ENCODE measurements around the gene HOXB9.

HOXB9 gene

DNA sequence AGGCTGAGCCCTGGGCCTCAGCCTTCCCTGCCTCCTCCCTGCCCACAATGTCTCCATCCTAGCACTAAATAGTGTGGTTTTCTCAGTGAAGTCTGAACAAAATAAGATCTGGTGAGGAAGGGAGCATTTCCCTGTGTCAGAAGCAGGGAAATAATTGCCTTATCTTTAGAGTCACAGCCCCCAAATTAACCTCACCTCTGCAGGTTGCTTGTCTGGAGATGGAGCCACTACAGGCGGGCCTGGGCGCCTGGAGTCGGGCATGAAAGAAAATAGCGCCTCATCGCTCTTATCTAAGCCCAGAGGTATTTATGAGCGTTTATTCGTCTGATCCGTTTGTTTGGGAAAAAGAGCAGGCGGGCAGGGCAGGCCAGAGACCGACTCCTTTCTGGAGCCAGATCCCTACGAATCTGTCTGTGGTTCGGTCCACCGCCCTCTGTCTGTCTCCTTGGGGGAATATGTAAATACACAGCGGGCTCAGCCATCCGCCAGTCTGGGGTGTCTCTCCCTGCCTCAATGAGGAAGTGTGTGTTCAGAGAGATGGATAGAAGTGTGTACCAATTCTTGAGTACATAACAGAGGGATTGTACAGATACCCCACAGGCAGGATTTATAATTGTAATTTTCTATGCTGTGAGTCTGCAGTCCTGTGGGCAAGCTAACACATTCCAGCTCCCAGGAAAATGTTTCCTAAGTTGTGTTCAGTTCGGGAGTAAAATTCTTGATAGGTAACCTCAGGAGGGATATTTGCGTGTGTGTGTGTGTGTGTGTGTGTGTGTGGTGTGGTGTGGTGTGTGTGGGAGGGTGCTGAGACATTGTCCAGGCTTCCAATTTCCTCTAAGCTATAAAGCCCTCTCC, 25.7 kb downstream of the HOXB9 start:
- in situ Hi-C loops (cut with HindIII; ENCODE audit: low sequenced_read_pairs): no loop called here
- TF ChIP-seq, protein P1, sequence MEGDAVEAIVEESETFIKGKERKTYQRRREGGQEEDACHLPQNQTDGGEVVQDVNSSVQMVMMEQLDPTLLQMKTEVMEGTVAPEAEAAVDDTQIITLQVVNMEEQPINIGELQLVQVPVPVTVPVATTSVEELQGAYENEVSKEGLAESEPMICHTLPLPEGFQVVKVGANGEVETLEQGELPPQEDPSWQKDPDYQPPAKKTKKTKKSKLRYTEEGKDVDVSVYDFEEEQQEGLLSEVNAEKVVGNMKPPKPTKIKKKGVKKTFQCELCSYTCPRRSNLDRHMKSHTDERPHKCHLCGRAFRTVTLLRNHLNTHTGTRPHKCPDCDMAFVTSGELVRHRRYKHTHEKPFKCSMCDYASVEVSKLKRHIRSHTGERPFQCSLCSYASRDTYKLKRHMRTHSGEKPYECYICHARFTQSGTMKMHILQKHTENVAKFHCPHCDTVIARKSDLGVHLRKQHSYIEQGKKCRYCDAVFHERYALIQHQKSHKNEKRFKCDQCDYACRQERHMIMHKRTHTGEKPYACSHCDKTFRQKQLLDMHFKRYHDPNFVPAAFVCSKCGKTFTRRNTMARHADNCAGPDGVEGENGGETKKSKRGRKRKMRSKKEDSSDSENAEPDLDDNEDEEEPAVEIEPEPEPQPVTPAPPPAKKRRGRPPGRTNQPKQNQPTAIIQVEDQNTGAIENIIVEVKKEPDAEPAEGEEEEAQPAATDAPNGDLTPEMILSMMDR (IDR thresholded peaks at IDR 0.05; ENCODE audit: low read depth, low read length, missing control alignments): no peak
- no peak overlapping the region for H3K4me3 ChIP-seq (ENCODE audit: low read depth, low read length)
- DNase-seq (ENCODE audit: low read depth): no peak

DNA sequence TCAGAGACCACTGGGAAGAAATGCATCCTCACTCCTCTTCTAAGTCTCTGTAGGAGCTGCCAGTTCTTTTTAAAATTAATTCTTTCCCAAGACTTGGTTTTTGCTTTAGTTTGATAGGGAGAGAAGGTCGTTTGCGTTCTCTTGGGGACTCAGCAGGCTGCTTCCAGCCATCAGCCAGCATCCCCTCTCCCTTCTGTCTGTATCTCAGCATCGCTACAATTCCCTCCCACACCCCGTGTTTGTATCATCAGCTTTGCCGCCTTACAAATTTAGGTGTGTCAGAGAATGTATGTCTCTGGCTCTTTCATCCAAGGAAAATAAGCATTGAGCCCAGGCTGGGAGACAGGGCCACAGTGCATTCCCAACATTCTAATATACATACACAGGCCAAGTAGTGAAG, 26.8 kb downstream of the HOXB9 start:
- no peak for DNase-seq (ENCODE audit: low read depth)
- in situ Hi-C loops (cut with HindIII; ENCODE audit: low sequenced_read_pairs): no loop called here
- TF ChIP-seq, protein P1 (IDR thresholded peaks at IDR 0.05; ENCODE audit: low read depth, low read length, missing control alignments): no peak
- H3K4me3 ChIP-seq (ENCODE audit: low read depth, low read length): no peak overlapping the region

DNA sequence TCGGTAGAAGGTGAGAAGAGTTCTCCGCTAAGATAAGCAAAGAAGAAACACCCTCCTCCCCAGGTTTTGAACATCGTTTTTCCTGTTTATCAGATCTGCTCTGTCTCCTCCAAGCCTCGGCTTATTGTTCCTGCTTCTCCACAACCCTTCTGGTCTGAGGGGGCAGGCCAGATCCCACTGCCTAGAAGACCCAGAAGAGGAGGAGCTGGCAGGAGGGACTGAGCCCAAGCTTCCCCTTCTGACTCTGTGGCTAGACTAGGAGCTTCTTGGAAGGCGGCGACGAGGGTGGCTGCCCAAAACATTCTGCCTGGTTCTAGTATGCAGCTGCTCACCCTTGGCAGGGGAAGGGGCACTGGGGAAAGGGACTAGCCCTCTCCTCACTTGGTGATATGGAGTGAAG, 27.4 kb downstream of the HOXB9 start:
- no peak overlapping the region for H3K4me3 ChIP-seq (ENCODE audit: low read depth, low read length)
- in situ Hi-C loops (cut with HindIII; ENCODE audit: low sequenced_read_pairs): no loop called here

DNA sequence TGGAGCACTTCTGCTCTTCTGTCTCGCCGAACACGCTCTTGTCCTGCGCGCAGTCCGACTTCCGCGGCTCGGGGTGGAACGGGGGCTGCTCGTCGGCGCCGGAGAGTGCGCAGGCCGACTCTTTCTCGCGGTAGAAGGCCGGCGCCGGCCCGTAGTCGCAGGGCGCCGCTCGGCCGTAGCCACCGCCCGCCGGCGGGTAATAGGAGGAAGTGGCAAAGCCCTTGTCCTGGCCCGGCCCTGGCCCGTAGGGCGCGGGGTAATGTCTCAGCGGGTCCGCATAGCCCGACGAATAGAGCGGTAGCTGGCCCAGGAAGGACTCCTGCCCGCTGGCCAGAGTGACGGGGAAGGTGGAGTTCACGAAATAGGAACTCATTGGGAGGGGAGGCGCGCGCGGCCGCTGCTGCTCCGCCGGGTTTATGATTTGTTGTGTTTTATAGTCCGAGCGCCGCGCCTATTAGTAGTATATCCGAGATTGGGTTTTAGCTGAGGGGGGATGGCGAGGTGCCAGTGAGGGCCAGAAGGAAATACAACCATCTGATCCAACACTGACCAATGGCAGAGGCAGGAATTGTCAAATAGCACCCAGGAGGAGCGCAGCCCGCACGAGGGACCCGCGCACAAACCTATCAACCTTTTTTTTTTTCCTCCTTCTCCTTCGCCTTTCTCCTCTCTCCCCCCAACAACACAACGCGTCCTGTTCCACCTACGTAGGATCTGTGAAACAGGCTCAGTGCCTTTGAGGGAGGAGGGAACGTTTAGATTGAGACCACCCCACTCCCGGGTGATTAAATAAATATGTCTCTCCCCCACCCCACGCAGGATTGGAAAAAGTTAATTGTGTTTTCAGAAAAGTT, 28.2 kb downstream of the HOXB9 start:
- in situ Hi-C loops (cut with HindIII; ENCODE audit: low sequenced_read_pairs): no loop called here
- H3K4me3 ChIP-seq (ENCODE audit: low read depth, low read length): peak overlapping the region; percentile 44
- TF ChIP-seq, protein P1 (IDR thresholded peaks at IDR 0.05; ENCODE audit: low read depth, low read length, missing control alignments): no peak
- DNase-seq (ENCODE audit: low read depth): no peak

More for the DNA sequence above, 27.4 kb downstream of the HOXB9 start:
- TF ChIP-seq, protein P1 (IDR thresholded peaks at IDR 0.05; ENCODE audit: low read depth, low read length, missing control alignments): no peak
- DNase-seq (ENCODE audit: low read depth): no peak

- in situ Hi-C loops (cut with HindIII; ENCODE audit: low sequenced_read_pairs): no loop called here
- peak overlapping the region; percentile 44 for H3K4me3 ChIP-seq (ENCODE audit: low read depth, low read length)
- no peak for DNase-seq (ENCODE audit: low read depth)
- TF ChIP-seq, protein P1 (IDR thresholded peaks at IDR 0.05; ENCODE audit: low read depth, low read length, missing control alignments): no peak
Measured at GRCh38 chr17:48597528-48597777, 28.7 kb downstream of the HOXB9 start.

GRCh38 chr17:48596735-48597527, 29.2 kb downstream of the HOXB9 start:
- TF ChIP-seq, protein P1 (IDR thresholded peaks at IDR 0.05; ENCODE audit: low read depth, low read length, missing control alignments): no peak

More at GRCh38 chr17:48596735-48597527, 29.2 kb downstream of the HOXB9 start:
- peak overlapping the region; percentile 44 for H3K4me3 ChIP-seq (ENCODE audit: low read depth, low read length)
- no peak for DNase-seq (ENCODE audit: low read depth)
- in situ Hi-C loops (cut with HindIII; ENCODE audit: low sequenced_read_pairs): no loop called here

Measured in astrocyte of the cerebellum (primary cell).